ENCODE measurements around the gene URM1.
A peak's percentile ranks its signal among the peaks of the same experiment; 100 is the strongest.
"Not testable (repeated sequence)": the region's sequence is repeated elsewhere in the genome, so short reads cannot be mapped to it uniquely, and the experiment has no call there.

URM1 gene

GRCh38 chr9:128370752-128371629, at the start of gene URM1:
Gene URM1 (plus strand): TSS chr9:128371374. CDS start chr9:128371381, 7 bp downstream.
- DNase-seq, result peak; percentile 95

GRCh38 chr9:128321879-128322403, 49.2 kb upstream of the URM1 start:
- no peak for DNase-seq

- DNase-seq, result peak; percentile 90
Measured at GRCh38 chr9:128322404-128323211, 48.6 kb upstream of the URM1 start, which contains the start of the genes COQ4 and TRUB2. Gene COQ4 (plus strand): TSS chr9:128322839. CDS start chr9:128322859, 20 bp downstream. Gene TRUB2 (minus strand): TSS chr9:128322447. CDS start chr9:128322408, 39 bp downstream.

- DNase-seq, result no peak
Measured at GRCh38 chr9:128323212-128323730, 47.9 kb upstream of the URM1 start.

GRCh38 chr9:128323791-128324190, 47.4 kb upstream of the URM1 start:
- no peak for DNase-seq

GRCh38 chr9:128324401-128324800, 46.8 kb upstream of the URM1 start:
- no peak for DNase-seq

- DNase-seq, result no peak
Measured at GRCh38 chr9:128325629-128326028, 45.5 kb upstream of the URM1 start.

GRCh38 chr9:128333451-128333869, 37.7 kb upstream of the URM1 start:
- no peak for DNase-seq

GRCh38 chr9:128335161-128335560, 36.0 kb upstream of the URM1 start:
- no peak for DNase-seq

GRCh38 chr9:128335914-128336313, 35.3 kb upstream of the URM1 start:
- no peak for DNase-seq

- no peak for DNase-seq
Measured at GRCh38 chr9:128337936-128338335, 33.2 kb upstream of the URM1 start.

GRCh38 chr9:128338852-128339614, 32.1 kb upstream of the URM1 start:
- DNase-seq, result not testable (repeated sequence)

- DNase-seq, result peak; percentile 82
Measured at GRCh38 chr9:128339761-128340690, 31.1 kb upstream of the URM1 start, which contains the start of gene SLC27A4. Gene SLC27A4 (plus strand): TSS chr9:128340527. CDS start chr9:128343133, 2,606 bp downstream.

GRCh38 chr9:128340691-128341434, 30.3 kb upstream of the URM1 start:
- no peak for DNase-seq

GRCh38 chr9:128341435-128341849, 29.7 kb upstream of the URM1 start:
- DNase-seq, result peak; percentile 64

GRCh38 chr9:128342971-128343680, 28.0 kb upstream of the URM1 start:
- no peak for DNase-seq

- no peak for DNase-seq
Measured at GRCh38 chr9:128343855-128344254, 27.3 kb upstream of the URM1 start.

- no peak for DNase-seq
Measured at GRCh38 chr9:128344931-128345605, 26.1 kb upstream of the URM1 start.

GRCh38 chr9:128349125-128349524, 22.0 kb upstream of the URM1 start:
- DNase-seq, result no peak
